IMR-90 (cell line): Measurements from ENCODE around the gene TOX3. TPM values are rescaled to one million over a fixed set of nuclear protein-coding genes. Genes with fewer than 3 reads are reported as not detected.

Source experiments
- ATAC-seq: fragments of 200-7000 bp; cut with Tn5 transposase; 2 replicates; pipeline ENCODE4 v1.9.1; 2020; ENCODE audit warnings: low read depth, mild to moderate bottlenecking, moderate library complexity
- BruUV-seq: library from RNA; stranded (reverse); fragments of 400-500 nt; replicated peaks from 2 replicates; lab custom pipeline; 2021; lab: Mats Ljungman, UMichigan
- CTCF ChIA-PET: fragments of 300-600 bp; formaldehyde crosslinking; extraction: SDS; loops from one replicate; lab custom pipeline; 2021; ENCODE audit warnings: antibody characterized with exemption; lab: Yijun Ruan, JAX
- POLR2A ChIA-PET: fragments of 300-600 bp; sonication (Branson Sonifier 250); formaldehyde crosslinking; loops from one replicate; lab custom pipeline; 2022; ENCODE audit warnings: antibody characterized with exemption; ENCODE audit not compliant: unreplicated experiment; lab: Charles Lee
- DNase-seq: peaks from one replicate; pipeline ENCODE4 v3.0.0; 2013
- H2AFZ ChIP-seq: replicated peaks from 2 replicates; pipeline ENCODE3; 2013; ENCODE audit warnings: low read length, mild to moderate bottlenecking; ENCODE audit not compliant: poor library complexity
- H2AK5ac ChIP-seq: 2 replicates; pipeline ENCODE4 v1.6.1; 2013; ENCODE audit warnings: low read depth, low read length, inconsistent platforms
- H2AK9ac ChIP-seq: replicated peaks from 2 replicates; pipeline ENCODE3; 2013; ENCODE audit warnings: mild to moderate bottlenecking, low read depth, low read length, moderate library complexity; ENCODE audit not compliant: poor library complexity
- H2BK120ac ChIP-seq: 2 replicates; pipeline ENCODE4 v1.6.1; 2013; ENCODE audit warnings: low read depth, low read length, inconsistent platforms
- H2BK15ac ChIP-seq: 3 replicates; pipeline ENCODE4 v1.6.1; 2013; ENCODE audit warnings: low read depth, low read length, inconsistent platforms
- H2BK20ac ChIP-seq: 2 replicates; pipeline ENCODE4 v1.6.1; 2013; ENCODE audit warnings: low read depth, mild to moderate bottlenecking, inconsistent platforms, low read length, moderate library complexity
- H2BK5ac ChIP-seq: 2 replicates; pipeline ENCODE4 v1.6.1; 2013; ENCODE audit warnings: mild to moderate bottlenecking, low read depth, low read length, inconsistent platforms; ENCODE audit not compliant: poor library complexity, severe bottlenecking
- H3K14ac ChIP-seq: replicated peaks from 2 replicates; pipeline ENCODE4 v1.6.1; 2013; ENCODE audit warnings: low read depth, low read length, inconsistent platforms
- H3K18ac ChIP-seq: 2 replicates; pipeline ENCODE4 v1.6.1; 2013; ENCODE audit warnings: low read depth, low read length, control low read depth
- H3K23ac ChIP-seq: 2 replicates; pipeline ENCODE4 v1.6.1; 2013; ENCODE audit warnings: low read depth, low read length, inconsistent platforms
- H3K27ac ChIP-seq: 2 replicates; pipeline ENCODE4 v1.5.1; 2013; ENCODE audit warnings: mild to moderate bottlenecking, control low read depth, low read length; ENCODE audit not compliant: insufficient read depth
- H3K27me3 ChIP-seq: 2 replicates; pipeline ENCODE4 v1.6.1; 2013; ENCODE audit warnings: low read length; ENCODE audit not compliant: control insufficient read depth, insufficient read depth
- H3K36me3 ChIP-seq: 2 replicates; pipeline ENCODE4 v1.6.1; 2013; ENCODE audit warnings: low read length, mixed read lengths; ENCODE audit not compliant: control insufficient read depth, insufficient read depth
- H3K4ac ChIP-seq: 2 replicates; pipeline ENCODE4 v1.6.1; 2013; ENCODE audit warnings: low read depth, low read length, inconsistent platforms
- H3K4me1 ChIP-seq: 2 replicates; pipeline ENCODE4 v1.6.1; 2013; ENCODE audit warnings: low read length, mixed read lengths; ENCODE audit not compliant: control insufficient read depth, insufficient read depth
- H3K4me2 ChIP-seq: 2 replicates; pipeline ENCODE4 v1.6.1; 2013; ENCODE audit warnings: low read depth, mild to moderate bottlenecking, control low read depth, low read length, moderate library complexity
- H3K4me3 ChIP-seq: 2 replicates; pipeline ENCODE4 v1.5.1; 2013; ENCODE audit warnings: low read depth, mild to moderate bottlenecking, control low read depth, low read length, moderate library complexity; ENCODE audit not compliant: insufficient read depth
- H3K56ac ChIP-seq: 2 replicates; pipeline ENCODE4 v1.6.1; 2013; ENCODE audit warnings: low read length, inconsistent platforms; ENCODE audit not compliant: insufficient read depth; ENCODE audit errors: extremely low read depth
- H3K79me1 ChIP-seq, 2 experiments: 2 replicates each; pipeline ENCODE4 v1.6.1; 2013; ENCODE audit warnings: low read length in 2 of 2, inconsistent platforms in 1 of 2, low read depth in 1 of 2
- H3K9ac ChIP-seq: 2 replicates; pipeline ENCODE4 v1.6.1; 2013; ENCODE audit warnings: low read depth, low read length, control low read depth
- H3K9me1 ChIP-seq: 2 replicates; pipeline ENCODE4 v1.6.1; 2013; ENCODE audit warnings: low read length, inconsistent platforms; ENCODE audit not compliant: insufficient read depth
- H3K9me3 ChIP-seq: 2 replicates; pipeline ENCODE4 v1.6.1; 2013; ENCODE audit warnings: low read length; ENCODE audit not compliant: control insufficient read depth, insufficient read depth
- H4K20me1 ChIP-seq: 2 replicates; pipeline ENCODE4 v1.6.1; 2013; ENCODE audit warnings: low read length, inconsistent platforms; ENCODE audit not compliant: insufficient read depth
- H4K5ac ChIP-seq: 2 replicates; pipeline ENCODE4 v1.6.1; 2013; ENCODE audit warnings: mild to moderate bottlenecking, low read depth, low read length, control low read depth
- H4K8ac ChIP-seq, 2 experiments: 2 replicates each; pipeline ENCODE4 v1.6.1; 2013; ENCODE audit warnings: low read depth in 2 of 2, low read length in 2 of 2, control low read depth in 1 of 2, inconsistent platforms in 1 of 2
- H4K91ac ChIP-seq: 2 replicates; pipeline ENCODE4 v1.6.1; 2013; ENCODE audit warnings: low read depth, low read length, inconsistent platforms; ENCODE audit not compliant: insufficient read depth
- BHLHE40 ChIP-seq: fragments of 150-350 bp; IDR thresholded peaks from 2 replicates; pipeline ENCODE4 v1.6.1; 2016; ENCODE audit warnings: mild to moderate bottlenecking, low read depth, low read length
- CEBPB ChIP-seq: IDR thresholded peaks from 2 replicates; pipeline ENCODE4 v1.6.1; 2012; ENCODE audit warnings: low read depth, low read length, improper control_type of control experiment
- CHD1 ChIP-seq: IDR thresholded peaks from 2 replicates; pipeline ENCODE4 v1.6.1; 2012; ENCODE audit warnings: low read depth, low read length, improper control_type of control experiment
- FOS ChIP-seq: fragments of 150-350 bp; IDR thresholded peaks from 2 replicates; pipeline ENCODE4 v1.6.1; 2016; ENCODE audit warnings: low read depth, low read length
- MAFK ChIP-seq: IDR thresholded peaks from 2 replicates; pipeline ENCODE4 v1.6.1; 2012; ENCODE audit warnings: low read depth, low read length, improper control_type of control experiment
- MAZ ChIP-seq: IDR thresholded peaks from 2 replicates; pipeline ENCODE4 v1.6.1; 2012; ENCODE audit warnings: low read depth, mild to moderate bottlenecking, low read length, improper control_type of control experiment, moderate library complexity, borderline replicate concordance
- MXI1 ChIP-seq: IDR thresholded peaks from 2 replicates; pipeline ENCODE4 v1.6.1; 2012; ENCODE audit warnings: low read depth, mild to moderate bottlenecking, low read length, moderate library complexity, borderline replicate concordance
- POLR2A ChIP-seq: IDR thresholded peaks from 2 replicates; pipeline ENCODE4 v1.6.1; 2012; ENCODE audit warnings: mild to moderate bottlenecking, low read depth, low read length
- RCOR1 ChIP-seq: IDR thresholded peaks from 2 replicates; pipeline ENCODE4 v1.6.1; 2012; ENCODE audit warnings: mild to moderate bottlenecking, low read length, improper control_type of control experiment; ENCODE audit not compliant: insufficient replicate concordance
- WGBS, 2 experiments: methylation state at CpG; one replicate each; pipeline versions ENCODE4 v1.1.5 to v1.1.7; 2013; ENCODE audit warnings: missing lambda C conversion rate in 2 of 2; ENCODE audit not compliant: insufficient read length in 1 of 2; ENCODE audit errors: extremely low coverage in 2 of 2; 5-methylcytosine and 5-hydroxymethylcytosine counted together
- dilution Hi-C: fragments of 300-500 bp; cut with HindIII; formaldehyde crosslinking; loops from one replicate; pipeline ENCODE4 v1.14.3; 2018; ENCODE audit warnings: low sequenced_read_pairs; ENCODE audit not compliant: unreplicated experiment
- in situ Hi-C: fragments of 300-500 bp; cut with MboI; formaldehyde crosslinking; loops from 3 replicates; pipeline ENCODE4 v1.14.3; 2019; ENCODE audit warnings: low sequenced_read_pairs, inconsistent platforms, mixed read lengths
- intact Hi-C: fragments of 100-400 bp; cut with micrococcal nuclease; formaldehyde crosslinking; loops from 2 replicates; pipeline ENCODE4 v1.10.0; 2022
- polyA plus RNA-seq, 3 experiments: library from polyadenylated mRNA; depleted of rRNA; stranded (reverse); fragments of >200 nt; gene quantifications; 2 replicates each; pipeline ENCODE4 v1.2.3, GENCODE V29; 2012; ENCODE audit warnings: low replicate concordance in 1 of 3
- total RNA-seq: library from RNA; depleted of rRNA; stranded (reverse); fragments of >200 nt; gene quantifications from 2 replicates; pipeline ENCODE4 v1.2.3, GENCODE V29; 2012
- TF ChIP-seq, protein P1 (sequence below): conservative IDR thresholded peaks from 2 replicates; pipeline ENCODE4 v1.5.1; 2012; ENCODE audit warnings: mild to moderate bottlenecking, low read depth, low read length, improper control_type of control experiment
- TF ChIP-seq, protein P2 (sequence below): fragments of 150-350 bp; IDR thresholded peaks from 2 replicates; pipeline ENCODE4 v1.6.1; 2017; ENCODE audit warnings: mild to moderate bottlenecking, antibody characterized with exemption, low read length, low read depth
- TF ChIP-seq, protein P3 (sequence below): fragments of 150-350 bp; IDR thresholded peaks from 2 replicates; pipeline ENCODE4 v1.6.1; 2016; ENCODE audit warnings: low read depth, mild to moderate bottlenecking, low read length, moderate library complexity, borderline replicate concordance

The TOX3 gene
- total and polyA plus RNA-seq, 2 of the 4 experiments (the other 2 are of a cell fraction) = not detected

DNA sequence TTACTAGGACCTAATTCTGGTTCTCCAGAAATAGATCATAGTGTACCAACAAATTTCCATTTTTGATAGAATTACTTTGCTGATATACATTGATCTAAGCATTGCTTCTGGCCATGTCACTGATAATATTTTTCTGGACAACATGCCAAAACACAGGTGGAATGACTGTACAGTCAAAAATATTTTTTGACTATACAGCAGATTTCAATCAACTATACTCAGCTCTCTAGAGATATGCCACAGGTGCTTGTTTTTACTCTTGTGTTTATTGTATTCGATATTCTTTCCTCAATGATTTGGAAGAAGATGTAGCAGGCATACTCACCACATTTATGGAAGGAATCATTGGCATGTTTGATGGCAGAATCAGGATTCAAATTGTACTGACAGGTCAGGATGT, 21.6 kb upstream of the TOX3 start:
- Histone ChIP-seq H3K4me2 (no peak overlapping the region), H3K9me3 (peaks cover 5% of the 10 kb centered on the region; the same call in 1 of the 2 replicates), H2BK120ac (no peak overlapping the region), H4K5ac (no peak overlapping the region), H2BK5ac (no peak overlapping the region), H3K79me1 (no peaks in the 10 kb centered on the region), H3K23ac (no peak overlapping the region), H3K27ac (no peak overlapping the region), H2AK9ac (no peak overlapping the region), H3K18ac (no peak overlapping the region), H4K8ac (no peak overlapping the region), H2BK20ac (no peak overlapping the region), H4K91ac (no peak overlapping the region), H3K14ac (no peak overlapping the region), H2BK15ac (no peak overlapping the region), H3K9ac (no peak overlapping the region), H3K4me3 (no peak overlapping the region), H2AK5ac (no peak overlapping the region), H3K56ac (no peak overlapping the region), H3K4me1 (no peaks in the 10 kb centered on the region), H3K27me3 (no peaks in the 10 kb centered on the region), H3K36me3 (no peaks in the 10 kb centered on the region), H3K4ac (no peak overlapping the region), H4K20me1 (no peaks in the 10 kb centered on the region), H3K9me1 (no peaks in the 10 kb centered on the region), H2AFZ (no peak overlapping the region)
- CTCF ChIA-PET = no interaction called here
- no TSS peak for BruUV-seq
- in situ Hi-C loops = no loop called here
- no peak for DNase-seq
- intact Hi-C loops = no loop called here
- ATAC-seq = no peak
- POLR2A ChIA-PET = no interaction called here
- no CpG with 5 or more reads among the region's 1 CpG for WGBS, 2 experiments
- TF ChIP-seq BHLHE40 (no peak), MAFK (no peak), CEBPB (no peak), POLR2A (no peak), MXI1 (no peak), FOS (no peak), CHD1 (no peak), MAZ (no peak), RCOR1 (no peak)
- TF ChIP-seq, protein P1, sequence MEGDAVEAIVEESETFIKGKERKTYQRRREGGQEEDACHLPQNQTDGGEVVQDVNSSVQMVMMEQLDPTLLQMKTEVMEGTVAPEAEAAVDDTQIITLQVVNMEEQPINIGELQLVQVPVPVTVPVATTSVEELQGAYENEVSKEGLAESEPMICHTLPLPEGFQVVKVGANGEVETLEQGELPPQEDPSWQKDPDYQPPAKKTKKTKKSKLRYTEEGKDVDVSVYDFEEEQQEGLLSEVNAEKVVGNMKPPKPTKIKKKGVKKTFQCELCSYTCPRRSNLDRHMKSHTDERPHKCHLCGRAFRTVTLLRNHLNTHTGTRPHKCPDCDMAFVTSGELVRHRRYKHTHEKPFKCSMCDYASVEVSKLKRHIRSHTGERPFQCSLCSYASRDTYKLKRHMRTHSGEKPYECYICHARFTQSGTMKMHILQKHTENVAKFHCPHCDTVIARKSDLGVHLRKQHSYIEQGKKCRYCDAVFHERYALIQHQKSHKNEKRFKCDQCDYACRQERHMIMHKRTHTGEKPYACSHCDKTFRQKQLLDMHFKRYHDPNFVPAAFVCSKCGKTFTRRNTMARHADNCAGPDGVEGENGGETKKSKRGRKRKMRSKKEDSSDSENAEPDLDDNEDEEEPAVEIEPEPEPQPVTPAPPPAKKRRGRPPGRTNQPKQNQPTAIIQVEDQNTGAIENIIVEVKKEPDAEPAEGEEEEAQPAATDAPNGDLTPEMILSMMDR = no peak
- TF ChIP-seq, protein P2, sequence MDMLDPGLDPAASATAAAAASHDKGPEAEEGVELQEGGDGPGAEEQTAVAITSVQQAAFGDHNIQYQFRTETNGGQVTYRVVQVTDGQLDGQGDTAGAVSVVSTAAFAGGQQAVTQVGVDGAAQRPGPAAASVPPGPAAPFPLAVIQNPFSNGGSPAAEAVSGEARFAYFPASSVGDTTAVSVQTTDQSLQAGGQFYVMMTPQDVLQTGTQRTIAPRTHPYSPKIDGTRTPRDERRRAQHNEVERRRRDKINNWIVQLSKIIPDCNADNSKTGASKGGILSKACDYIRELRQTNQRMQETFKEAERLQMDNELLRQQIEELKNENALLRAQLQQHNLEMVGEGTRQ = no peak
- TF ChIP-seq, protein P3, sequence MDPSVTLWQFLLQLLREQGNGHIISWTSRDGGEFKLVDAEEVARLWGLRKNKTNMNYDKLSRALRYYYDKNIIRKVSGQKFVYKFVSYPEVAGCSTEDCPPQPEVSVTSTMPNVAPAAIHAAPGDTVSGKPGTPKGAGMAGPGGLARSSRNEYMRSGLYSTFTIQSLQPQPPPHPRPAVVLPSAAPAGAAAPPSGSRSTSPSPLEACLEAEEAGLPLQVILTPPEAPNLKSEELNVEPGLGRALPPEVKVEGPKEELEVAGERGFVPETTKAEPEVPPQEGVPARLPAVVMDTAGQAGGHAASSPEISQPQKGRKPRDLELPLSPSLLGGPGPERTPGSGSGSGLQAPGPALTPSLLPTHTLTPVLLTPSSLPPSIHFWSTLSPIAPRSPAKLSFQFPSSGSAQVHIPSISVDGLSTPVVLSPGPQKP = no peak
- dilution Hi-C loops = no loop called here
